Heart right ventricle (tissue), 16 donors: ENCODE data around the gene CD2BP2. TPM values are rescaled to one million over a fixed set of nuclear protein-coding genes. Genes with fewer than 3 reads are reported as not detected.
A peak's percentile ranks its signal among the peaks of the same experiment; 100 is the strongest.

Experiments
- ATAC-seq, 8 donors: fragments of 200-7000 bp; cut with Tn5 transposase; one replicate each; pipeline ENCODE4 v1.9.1; 2020; ENCODE audit warnings: mild to moderate bottlenecking in 8 of 8, moderate library complexity in 8 of 8, moderate number of reproducible peaks in 1 of 8
- DNase-seq, 2 donors: peaks; one replicate each; pipeline ENCODE4 v3.0.0-alpha.2; 2020
- H3K27ac ChIP-seq, 10 donors: fragments of 200-600 bp; sonication (generic) in 2 of 10; one replicate each; pipeline versions ENCODE4 v1.5.0 to v1.8.0; 2020 to 2022; ENCODE audit warnings: mild to moderate bottlenecking in 3 of 10
- H3K27me3 ChIP-seq, 7 donors: fragments of 200-600 bp; one replicate each; pipeline ENCODE4 v1.8.0; 2021 to 2022; ENCODE audit warnings: mild to moderate bottlenecking in 2 of 7
- H3K36me3 ChIP-seq, 9 donors: fragments of 200-600 bp; sonication (generic) in 1 of 9; one replicate each; pipeline versions ENCODE4 v1.5.0 to v1.8.0; 2020 to 2022; ENCODE audit warnings: mild to moderate bottlenecking in 2 of 9
- H3K4me1 ChIP-seq, 9 donors: fragments of 200-600 bp; sonication (generic) in 1 of 9; one replicate each; pipeline versions ENCODE4 v1.5.0 to v1.8.0; 2020 to 2022; ENCODE audit warnings: mild to moderate bottlenecking in 4 of 9
- H3K4me3 ChIP-seq, 10 donors: fragments of 200-600 bp; sonication (generic) in 2 of 10; one replicate each; pipeline versions ENCODE4 v1.5.0 to v1.8.0; 2020 to 2022; ENCODE audit warnings: mild to moderate bottlenecking in 7 of 10, moderate library complexity in 2 of 10
- H3K9me3 ChIP-seq, 11 donors: fragments of 200-600 bp in 10 of 11; sonication (generic) in 2 of 11; one replicate each; pipeline versions ENCODE4 v1.5.0 to v1.8.0; 2013 to 2022; ENCODE audit warnings: mild to moderate bottlenecking in 2 of 11, control low read depth in 1 of 11, moderate library complexity in 1 of 11
- WGBS, 2 donors: extraction: QIAGEN DNeasy Blood & Tissue Kit; methylation state at CpG; one replicate each; pipeline ENCODE4 v1.1.7; 2013; ENCODE audit warnings: inconsistent platforms in 1 of 2; 5-methylcytosine and 5-hydroxymethylcytosine counted together
- intact Hi-C, 10 donors: fragments of 100-400 bp; cut with DNase I; formaldehyde crosslinking; loops; one replicate each; pipeline versions ENCODE4 v1.11.1 to v1.14.2; 2022
- polyA plus RNA-seq, 2 donors: library from polyadenylated mRNA; stranded (reverse); fragments of 200-250 nt; gene quantifications; one replicate each; pipeline ENCODE4 v1.2.3, GENCODE V29; 2013
- total RNA-seq, 10 donors: library from RNA; stranded (reverse); fragmentation: NEBNext Ultra II Directional in 3 of 10; extraction: Animal tissue kit (Norgen Biotek cat#: 25700) in 3 of 10; gene quantifications; one replicate each; pipeline versions ENCODE4 v1.2.1 to v1.2.4, GENCODE V29; 2021 to 2023
- TF ChIP-seq, protein P1 (sequence below), 9 donors: fragments of 200-600 bp; sonication (generic) in 2 of 9; IDR thresholded peaks; one replicate each; pipeline versions ENCODE4 v1.5.0 to v1.8.0; 2021 to 2022; ENCODE audit warnings: antibody characterized with exemption in 9 of 9, mild to moderate bottlenecking in 5 of 9, moderate library complexity in 1 of 9
- donor health status: Arrhythmogenic right ventricular cardiomyopathy.
- donor health status: ischemic (EF 13 %, LVEDD 7.1; RV severe dilation, severe dysfunction).
- donor health status: healthy with polysubstance abuse.
- donor health status: DM: no; HTN: yes; CAD: no.
- donor health status: DM: no; HTN: no; CAD: no.
- donor health status: ischemic (EF 25% LVEDD 6.9; RV normal size, moderate dysfunction).
- donor health status: ischemic (EF 25% LVEDD 5.7; RV mildly dilated, moderate dysfunction).
- donor health status: healthy.
- donor health status: DM: yes; HTN: yes; CAD: no.
- donor health status: Ischemic cardiomyopathy.
- donor health status: ischemic (EF 35%, LVEDD 5.7; RV mildly dilated, moderate dysfunction).
- donor health status: nonischemic (EF 11% LVEDD 7.7; RV severe dilation, severe dysfunction).
- donor health status: DM: yes; HTN: yes; CAD: no.
- donor health status: PGD.
- donor health status: ischemic (EF 29% LVEDD 5.4; RV normal size, mild dysfunction).
- donor health status: nonischemic (EF 23%, LVEDD 6.1; RV moderate dilation, normal function).

Gene CD2BP2
- total and polyA plus RNA-seq, 12 donors, result 19.9 to 48.8 (median 38.8) TPM

DNA sequence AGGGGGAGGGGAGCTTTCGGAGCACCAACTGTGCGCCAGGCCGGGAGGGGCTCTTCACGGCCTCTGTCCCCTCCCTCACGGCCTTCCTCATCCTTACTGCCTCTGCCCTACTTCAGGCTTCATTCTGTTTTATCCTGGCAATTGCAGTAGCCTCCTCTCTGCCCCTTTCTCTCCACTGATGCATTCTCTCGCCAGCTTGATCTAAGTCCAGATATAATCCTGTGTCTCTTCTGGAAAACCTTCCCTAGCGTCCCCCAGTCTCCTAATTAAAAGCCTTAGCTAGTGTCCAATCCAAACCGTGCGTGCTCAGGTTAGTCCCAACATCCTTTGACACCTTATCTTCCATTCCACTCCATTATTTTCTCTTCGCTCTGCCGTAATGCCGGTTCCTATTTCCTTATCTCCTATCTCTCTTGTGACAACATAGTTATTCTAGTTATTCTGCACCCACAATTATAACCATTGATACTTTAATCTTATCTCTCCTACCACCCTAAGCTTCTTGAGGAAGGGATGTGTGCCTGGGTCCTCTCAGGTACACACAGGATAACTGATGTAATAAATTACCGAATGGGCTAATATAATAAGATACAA, 41.0 kb upstream of the CD2BP2 start:
- Histone ChIP-seq H3K27ac (peak overlapping the region; percentile 60 to 93 (median 87)), H3K36me3 (peaks cover 0 to 19% (median 7%) of the 10 kb centered on the region in 9 donors), H3K4me1 (peaks cover 4 to 39% (median 32%) of the 10 kb centered on the region in 9 donors), H3K4me3 (peak overlapping the region; percentile 66 to 98 (median 84)), H3K9me3 (no peaks in the 10 kb centered on the region), H3K27me3 (no peaks in the 10 kb centered on the region)
- 7 to 9% methylated on average over 13 of the region's 13 CpGs for WGBS, 2 donors
- intact Hi-C loops, result loop anchor here in 1 of 10 donors (5.0 kb wide), 1 partner anchor 39 kb away; the partner anchor contains the start of gene CD2BP2
- TF ChIP-seq, protein P1, sequence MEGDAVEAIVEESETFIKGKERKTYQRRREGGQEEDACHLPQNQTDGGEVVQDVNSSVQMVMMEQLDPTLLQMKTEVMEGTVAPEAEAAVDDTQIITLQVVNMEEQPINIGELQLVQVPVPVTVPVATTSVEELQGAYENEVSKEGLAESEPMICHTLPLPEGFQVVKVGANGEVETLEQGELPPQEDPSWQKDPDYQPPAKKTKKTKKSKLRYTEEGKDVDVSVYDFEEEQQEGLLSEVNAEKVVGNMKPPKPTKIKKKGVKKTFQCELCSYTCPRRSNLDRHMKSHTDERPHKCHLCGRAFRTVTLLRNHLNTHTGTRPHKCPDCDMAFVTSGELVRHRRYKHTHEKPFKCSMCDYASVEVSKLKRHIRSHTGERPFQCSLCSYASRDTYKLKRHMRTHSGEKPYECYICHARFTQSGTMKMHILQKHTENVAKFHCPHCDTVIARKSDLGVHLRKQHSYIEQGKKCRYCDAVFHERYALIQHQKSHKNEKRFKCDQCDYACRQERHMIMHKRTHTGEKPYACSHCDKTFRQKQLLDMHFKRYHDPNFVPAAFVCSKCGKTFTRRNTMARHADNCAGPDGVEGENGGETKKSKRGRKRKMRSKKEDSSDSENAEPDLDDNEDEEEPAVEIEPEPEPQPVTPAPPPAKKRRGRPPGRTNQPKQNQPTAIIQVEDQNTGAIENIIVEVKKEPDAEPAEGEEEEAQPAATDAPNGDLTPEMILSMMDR (IDR thresholded peaks at IDR 0.05), result no peak
- no peak for DNase-seq
- no peak for ATAC-seq

DNA sequence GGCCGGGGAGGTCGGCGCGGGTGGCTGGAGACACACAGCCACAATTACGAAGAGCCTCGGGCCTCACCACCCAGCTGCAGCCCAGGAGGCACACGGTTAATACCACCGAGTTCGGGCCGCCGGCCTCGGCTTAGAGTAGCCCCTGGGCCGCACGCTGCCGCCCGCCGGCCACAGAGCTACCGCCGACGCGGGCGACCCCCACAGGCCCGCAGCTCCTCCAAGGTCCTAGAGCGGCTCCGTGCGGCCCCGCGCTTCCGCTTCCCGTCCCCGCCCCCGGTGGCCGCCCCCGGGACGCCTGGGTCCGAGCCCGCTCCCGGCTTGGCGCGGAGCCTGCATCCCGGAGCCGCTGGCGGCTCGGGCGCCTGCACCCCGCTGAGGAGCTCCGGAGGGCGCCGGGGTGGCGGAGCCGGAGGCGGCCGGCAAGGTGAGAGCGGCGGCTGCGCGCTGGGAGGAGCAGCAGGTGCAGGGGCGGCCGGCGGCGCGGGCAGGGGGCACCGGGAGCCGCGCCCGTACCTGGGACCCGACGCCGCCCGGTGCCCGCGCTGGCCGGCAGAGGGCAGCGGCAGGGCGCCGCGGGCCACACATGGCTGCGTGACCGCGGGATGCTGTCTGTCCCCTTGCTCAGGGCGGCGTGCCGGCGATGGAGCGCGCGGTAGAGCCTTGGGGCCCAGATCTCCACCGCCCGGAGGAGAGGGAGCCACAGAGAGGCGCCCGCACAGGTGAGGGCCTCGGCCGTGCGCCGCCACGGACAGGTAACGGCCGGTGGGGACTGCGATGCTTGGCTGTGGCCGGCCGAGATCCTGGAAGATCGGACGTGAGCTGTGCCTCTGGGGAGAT, 40.3 kb upstream of the CD2BP2 start, which contains the start of gene ZNF48:
Gene ZNF48 (plus strand): TSS at position 266 of the 837 bp plus-strand sequence. CDS start 375 bp downstream, at position 641.
- Histone ChIP-seq H3K4me3 (peak within 1 kb of the TSS; percentile 66 to 98 (median 84)), H3K36me3 (peaks cover 0 to 19% (median 7%) of the 10 kb centered on the region in 9 donors), H3K9me3 (no peaks in the 10 kb centered on the region), H3K27me3 (no peaks in the 10 kb centered on the region), H3K27ac (peak within 1 kb of the TSS; percentile 60 to 93 (median 87)), H3K4me1 (peaks cover 4 to 34% (median 27%) of the 10 kb centered on the region in 9 donors)
- ATAC-seq (peak; percentile 96 to 99 (median 98)), DNase-seq (peak; percentile 88)
- TF ChIP-seq, protein P1 (IDR thresholded peaks at IDR 0.05), result peak in 7 of 9 donors; percentile 18 to 51 (median 33)
- intact Hi-C loops, result loop anchor here in 1 of 10 donors (5.0 kb wide), 1 partner anchor 38 kb away; the partner anchor contains the start of gene CD2BP2
- WGBS, 2 donors, result 0% methylated on average over 76 to 102 of the region's 103 CpGs

DNA sequence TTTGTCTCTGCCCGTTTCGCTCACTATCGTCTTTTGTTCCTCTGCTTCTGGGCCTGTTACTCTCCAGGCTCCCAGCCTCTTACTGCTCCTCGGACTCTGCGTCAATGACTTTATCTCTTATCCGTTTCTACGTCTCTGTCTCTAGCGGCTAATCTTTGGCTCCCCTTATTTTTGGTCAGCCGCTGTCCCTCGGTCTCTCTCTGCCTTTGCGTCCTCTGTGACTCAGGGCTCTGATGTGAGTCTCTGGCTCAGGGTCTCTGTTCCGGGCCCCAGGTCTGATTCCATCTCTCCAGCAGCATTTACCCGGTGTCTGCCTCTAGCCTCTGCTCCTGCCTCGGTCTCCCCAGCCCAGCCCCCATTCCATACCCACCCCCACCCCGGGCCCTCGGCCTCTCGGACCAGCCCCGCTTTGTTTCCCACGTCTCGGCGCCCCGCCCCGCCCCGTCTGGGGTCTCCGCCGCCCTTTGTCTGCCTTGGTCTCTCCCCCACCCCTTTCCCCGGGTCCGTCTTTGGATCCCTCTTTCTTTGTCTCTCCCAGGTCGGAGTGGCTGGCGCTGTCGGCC, 39.6 kb upstream of the CD2BP2 start:
- Histone ChIP-seq H3K27ac (peak overlapping the region; percentile 33 to 93 (median 87)), H3K4me1 (peaks cover 4 to 29% (median 24%) of the 10 kb centered on the region in 9 donors), H3K9me3 (no peaks in the 10 kb centered on the region), H3K36me3 (peaks cover 0 to 19% (median 7%) of the 10 kb centered on the region in 9 donors), H3K4me3 (peak overlapping the region; percentile 66 to 98 (median 84)), H3K27me3 (no peaks in the 10 kb centered on the region)
- WGBS, 2 donors, result 2 to 4% methylated on average over 30 to 31 of the region's 31 CpGs
- intact Hi-C loops, result loop anchor here in 1 of 10 donors (5.0 kb wide), 1 partner anchor 37 kb away; the partner anchor contains the start of gene CD2BP2
- ATAC-seq (peak; percentile 18 to 58 (median 38)), DNase-seq (no peak)
- TF ChIP-seq, protein P1 (IDR thresholded peaks at IDR 0.05), result no peak

DNA sequence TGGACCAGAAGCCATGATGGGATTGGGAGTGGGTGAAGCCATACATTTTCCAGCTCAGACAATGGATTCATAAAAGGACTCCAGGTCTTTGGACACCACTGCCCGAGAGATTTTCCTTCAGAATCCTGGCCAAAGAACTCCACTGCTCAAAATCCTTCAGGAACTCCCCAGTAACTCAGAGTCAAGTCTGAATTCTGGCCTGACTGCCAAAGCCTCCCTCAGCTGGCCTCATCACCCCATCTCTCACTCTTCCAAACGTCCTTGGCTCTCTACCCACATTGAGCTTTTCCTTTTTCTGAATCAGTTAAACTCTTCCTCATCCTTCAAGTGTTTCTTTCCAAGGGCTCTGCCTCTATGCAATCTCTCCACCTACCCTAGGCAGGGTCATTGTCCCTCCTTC, 28.4 kb upstream of the CD2BP2 start:
- Histone ChIP-seq H3K4me1 (peaks cover 5 to 17% (median 8%) of the 10 kb centered on the region in 9 donors), H3K27ac (peak overlapping the region in 1 of 10 donors; percentile 81), H3K4me3 (no peak overlapping the region), H3K27me3 (no peaks in the 10 kb centered on the region), H3K36me3 (no peaks in the 10 kb centered on the region), H3K9me3 (no peaks in the 10 kb centered on the region)
- DNase-seq (no peak), ATAC-seq (no peak)
- TF ChIP-seq, protein P1 (IDR thresholded peaks at IDR 0.05), result no peak
- 42% methylated on average over 2 of the region's 2 CpGs for WGBS, 2 donors
- intact Hi-C loops, result no loop called here
